K562 (cell line): Measurements from ENCODE around the gene ELMO1. TPM values are rescaled to one million over a fixed set of nuclear protein-coding genes. Genes with fewer than 3 reads are reported as not detected.

Source experiments
- ATAC-seq: fragments of 200-7000 bp; cut with Tn5 transposase; 3 replicates; pipeline ENCODE4 v1.9.1; 2020; ENCODE audit warnings: moderate library complexity
- BruUV-seq: library from RNA; stranded (reverse); fragments of 400-500 nt; replicated peaks from 2 replicates; lab custom pipeline; 2021; lab: Mats Ljungman, UMichigan
- CTCF ChIA-PET: fragments of 300-600 bp; formaldehyde crosslinking; extraction: SDS; loops from one replicate; lab custom pipeline; 2021; ENCODE audit warnings: low intra/inter-chr PET ratio; lab: Yijun Ruan, JAX
- POLR2A ChIA-PET: fragments of 300-600, 350-650 bp; sonication (Branson Sonifier 250); formaldehyde crosslinking; extraction: SDS; loops from one replicate; lab custom pipeline; 2021; ENCODE audit warnings: antibody characterized with exemption, inconsistent platforms; lab: Yijun Ruan, JAX
- DNase-seq, 4 experiments: peaks; one replicate each; pipeline versions ENCODE4 v3.0.0 to v3.0.0-alpha.2; 2011 to 2018; ENCODE audit warnings: low spot score in 3 of 4, mixed read lengths in 3 of 4; ENCODE audit errors: extremely low read depth in 1 of 4
- FAIRE-seq: peaks from 2 replicates; lab custom pipeline; 2011; peaks lifted over from hg19 to GRCh38; lab: Jason Lieb, UNC
- H2AFZ ChIP-seq: 2 replicates; pipeline ENCODE4 v1.6.0; 2011; ENCODE audit warnings: low read depth, low read length, control low read depth, inconsistent platforms
- H3K27ac ChIP-seq: fragments of 200-600 bp; 3 replicates; pipeline ENCODE4 v1.8.0; 2011; ENCODE audit warnings: low read depth, mild to moderate bottlenecking, control low read depth, inconsistent platforms, low read length, moderate library complexity, mixed read lengths; ENCODE audit errors: extremely low read depth
- H3K27me3 ChIP-seq, 2 experiments: fragments of 300-600 bp in 1 of 2; 2 replicates in 1 of 2; 3 replicates in 1 of 2; pipeline versions ENCODE4 v1.6.0 to v1.8.0; 2011; ENCODE audit warnings: inconsistent platforms in 2 of 2, low read length in 2 of 2, mild to moderate bottlenecking in 1 of 2, mixed read lengths in 1 of 2, moderate library complexity in 1 of 2; ENCODE audit not compliant: control insufficient read depth in 2 of 2, insufficient read depth in 2 of 2
- H3K36me3 ChIP-seq: fragments of 300-600 bp; 3 replicates; pipeline ENCODE4 v1.8.0; 2011; ENCODE audit warnings: mild to moderate bottlenecking, low read length, inconsistent platforms; ENCODE audit not compliant: control insufficient read depth, insufficient read depth
- H3K4me1 ChIP-seq, 2 experiments: fragments of 200-600 bp in 1 of 2; replicated peaks in 1 of 2; 2 replicates in 1 of 2; 3 replicates in 1 of 2; pipeline versions ENCODE4 v1.5.1 to v1.8.0; 2011; ENCODE audit warnings: inconsistent platforms in 2 of 2, low read length in 2 of 2, mild to moderate bottlenecking in 1 of 2, mixed read lengths in 1 of 2, moderate library complexity in 1 of 2; ENCODE audit not compliant: control insufficient read depth in 2 of 2, insufficient read depth in 2 of 2
- H3K4me2 ChIP-seq: 2 replicates; pipeline ENCODE4 v1.6.1; 2011; ENCODE audit warnings: low read length, control low read depth, inconsistent platforms, mixed read lengths; ENCODE audit not compliant: insufficient read depth
- H3K4me3 ChIP-seq: fragments of 200-600 bp; sonication (generic), shearing (Covaris generic); 2 replicates; pipeline ENCODE4 v1.5.1; 2016; ENCODE audit warnings: control low read depth, inconsistent platforms
- H3K79me2 ChIP-seq: fragments of 200-600 bp; 3 replicates; pipeline ENCODE4 v1.8.0; 2011; ENCODE audit warnings: low read length, inconsistent platforms; ENCODE audit not compliant: control insufficient read depth, insufficient read depth
- H3K9ac ChIP-seq, 2 experiments: 2 replicates each; pipeline versions ENCODE4 v1.6.0 to v1.6.1; 2011; ENCODE audit warnings: low read depth in 2 of 2, low read length in 2 of 2, control low read depth in 1 of 2, inconsistent platforms in 1 of 2, mild to moderate bottlenecking in 1 of 2, mixed read lengths in 1 of 2; ENCODE audit not compliant: insufficient read depth in 1 of 2
- H3K9me1 ChIP-seq: one replicate; pipeline ENCODE4 v1.6.0; 2011; ENCODE audit warnings: inconsistent platforms, mild to moderate bottlenecking, low read length, moderate library complexity; ENCODE audit not compliant: control insufficient read depth, insufficient read depth
- H3K9me3 ChIP-seq: replicated peaks from 2 replicates; pipeline ENCODE4 v1.5.1; 2011; ENCODE audit warnings: low read depth, low read length, inconsistent platforms; ENCODE audit not compliant: control insufficient read depth, insufficient read depth
- H4K20me1 ChIP-seq: replicated peaks from 2 replicates; pipeline ENCODE4 v1.6.1; 2011; ENCODE audit warnings: low read length, inconsistent platforms, mixed read lengths; ENCODE audit not compliant: control insufficient read depth, insufficient read depth
- ATF1 ChIP-seq, 2 experiments: fragments of 450-650 bp in 1 of 2; IDR thresholded peaks; 2 replicates each; pipeline ENCODE4 v1.6.1; 2016; ENCODE audit warnings: missing compliant biosample characterization in 1 of 2, missing genetic modification characterization in 1 of 2
- COPS2 ChIP-seq: fragments of 450-650 bp; conservative IDR thresholded peaks from 2 replicates; pipeline ENCODE4 v1.6.1; 2016; ENCODE audit warnings: mild to moderate bottlenecking, moderate library complexity
- FIP1L1 ChIP-seq: fragments of 200-400 bp; formaldehyde crosslinking; IDR thresholded peaks from 2 replicates; pipeline ENCODE4 v1.6.1; 2018; ENCODE audit warnings: mild to moderate bottlenecking, low read depth, low read length; ENCODE audit not compliant: poor library complexity, severe bottlenecking
- HDGF ChIP-seq: fragments of 450-650 bp; IDR thresholded peaks from 2 replicates; pipeline ENCODE4 v1.6.1; 2016
- MTF1 ChIP-seq: fragments of 250-450 bp; sonication (Bioruptor Pico); IDR thresholded peaks from 2 replicates; pipeline ENCODE4 v1.9.0; 2021; ENCODE audit warnings: moderate library complexity, mild to moderate bottlenecking, inconsistent platforms, borderline replicate concordance
- SMARCA5 ChIP-seq: fragments of 450-650 bp; IDR thresholded peaks from 2 replicates; pipeline ENCODE4 v1.6.1; 2016
- SMARCC2 ChIP-seq: fragments of 450-650 bp; IDR thresholded peaks from 2 replicates; pipeline ENCODE4 v1.6.1; 2017; ENCODE audit warnings: antibody characterized with exemption, moderate library complexity, mild to moderate bottlenecking, low read depth
- TBP ChIP-seq: optimal IDR thresholded peaks from 2 replicates; pipeline ENCODE3; 2011; ENCODE audit warnings: low read depth, low read length, improper control_type of control experiment
- TFE3 ChIP-seq: fragments of 450-650 bp; formaldehyde crosslinking; IDR thresholded peaks from 2 replicates; pipeline ENCODE4 v1.4.0; 2020; ENCODE audit warnings: mild to moderate bottlenecking, mixed read lengths
- WGBS: fragments of 100-300 bp; shearing (Covaris generic); methylation state at CpG from one replicate; pipeline ENCODE4 v1.1.6; 2016; ENCODE audit warnings: low coverage, mixed read lengths; ENCODE audit not compliant: insufficient coverage; ENCODE audit errors: missing lambda C conversion rate; 5-methylcytosine and 5-hydroxymethylcytosine counted together
- in situ Hi-C: fragments of 300-500 bp; cut with MboI; formaldehyde crosslinking; loops from 4 replicates; pipeline ENCODE4 v1.15.0; 2018; ENCODE audit warnings: inconsistent platforms, mixed read lengths
- intact Hi-C: fragments of 100-400 bp; cut with micrococcal nuclease; formaldehyde crosslinking; loops from 2 replicates; pipeline ENCODE4 v1.14.2; 2022
- polyA plus RNA-seq, 8 experiments: library from polyadenylated mRNA; depleted of rRNA in 4 of 8; stranded (reverse) in 5 of 8; unstranded in 3 of 8; fragments of >200 nt; fragmentation: Nextera tagmentation in 2 of 8; fragmentation: Illumina TruSeq in 1 of 8; extraction: Ambion mirVana in 2 of 8; extraction: Trizol in 1 of 8; gene quantifications; 2 replicates each; pipeline versions ENCODE4 v1.2.1 to v1.2.3, GENCODE V29; 2011 to 2014; ENCODE audit warnings: inconsistent platforms in 1 of 8, missing spikeins in 1 of 8
- total RNA-seq, 7 experiments: library from RNA; depleted of rRNA in 6 of 7; stranded (reverse); fragments of >200 nt in 6 of 7; fragmentation: Illumina TruSeq in 2 of 7; extraction: Trizol in 2 of 7; gene quantifications; 2 replicates each; pipeline versions ENCODE4 v1.2.1 to v1.2.3, GENCODE V29; 2011 to 2021; ENCODE audit warnings: low replicate concordance in 1 of 7

Gene ELMO1
- total and polyA plus RNA-seq, 9 of the 15 experiments (the other 6 are each of a cell fraction or from before 2014, with no cell fraction given), result 0.36 to 7.2 (median 3.6) TPM

- no peak for TF ChIP-seq ATF1 (CRISPR knock-in tag; IDR thresholded peaks at IDR 0.05)
- no peak for TF ChIP-seq ATF1 (tag; IDR thresholded peaks at IDR 0.05)
- TF ChIP-seq SMARCC2, result no peak
- no peak for TF ChIP-seq MTF1
- TF ChIP-seq HDGF, result no peak
Measured at GRCh38 chr7:37286454-37286832, 162.2 kb downstream of the ELMO1 start (continued).

- FAIRE-seq (no peak), DNase-seq (no peak), ATAC-seq (no peak)
- Histone ChIP-seq H2AFZ (no peak overlapping the region), H3K4me2 (no peak overlapping the region), H3K27me3 (no peaks in the 10 kb centered on the region), H4K20me1 (no peaks in the 10 kb centered on the region), H3K9me1 (no peaks in the 10 kb centered on the region), H3K27ac (no peak overlapping the region), H3K4me1 (no peaks in the 10 kb centered on the region), H3K4me3 (no peak overlapping the region), H3K9ac (no peak overlapping the region), H3K36me3 (no peaks in the 10 kb centered on the region), H3K79me2 (no peaks in the 10 kb centered on the region), H3K9me3 (no peaks in the 10 kb centered on the region)
- no TSS peak for BruUV-seq
- POLR2A ChIA-PET, result interaction anchor here (0.6 kb wide), 1 partner anchor 251 kb away, joined by 4 read pairs; no protein-coding TSS in a partner anchor
- TF ChIP-seq TFE3 (peak; percentile 91), SMARCA5 (no peak), FIP1L1 (no peak), COPS2 (no peak), TBP (no peak)
- CTCF ChIA-PET, result no interaction called here
- in situ Hi-C loops, result no loop called here
- intact Hi-C loops, result no loop called here
- 11% methylated on average over 5 of the region's 5 CpGs for WGBS
Measured at GRCh38 chr7:37285706-37286453, 162.8 kb downstream of the ELMO1 start.
